MCF 10A (cell line): ENCODE results near the gene PHOX2A. TPM values are rescaled to one million over a fixed set of nuclear protein-coding genes. Genes with fewer than 3 reads are reported as not detected.

Experiments
- BruUV-seq: library from RNA; stranded (reverse); fragments of 400-500 nt; replicated peaks from 2 replicates; lab custom pipeline; 2021; lab: Mats Ljungman, UMichigan
- CTCF ChIA-PET: fragments of 300-600 bp; sonication (Branson Sonifier 250); formaldehyde crosslinking; extraction: SDS; loops from one replicate; lab custom pipeline; 2021; ENCODE audit warnings: antibody characterized with exemption, inconsistent platforms; lab: Yijun Ruan, JAX
- POLR2A ChIA-PET: fragments of 300-600, 350-650 bp; sonication (Branson Sonifier 250); formaldehyde crosslinking; extraction: SDS; loops from one replicate; lab custom pipeline; 2020; ENCODE audit warnings: antibody characterized with exemption, inconsistent platforms; lab: Yijun Ruan, JAX
- DNase-seq: peaks from one replicate; pipeline ENCODE4 v3.0.0-alpha.2; 2018; ENCODE audit not compliant: unreplicated experiment
- H3K27ac Mint-ChIP-seq: one replicate; pipeline ENCODE4 v1.8.0; 2022; ENCODE audit warnings: mild to moderate bottlenecking, low read depth, mixed read lengths; ENCODE audit not compliant: unreplicated experiment
- H3K27me3 Mint-ChIP-seq: one replicate; pipeline ENCODE4 v1.8.0; 2022; ENCODE audit warnings: mixed read lengths; ENCODE audit not compliant: insufficient read depth, unreplicated experiment
- H3K36me3 Mint-ChIP-seq: one replicate; pipeline ENCODE4 v1.8.0; 2022; ENCODE audit warnings: mild to moderate bottlenecking, moderate library complexity, mixed read lengths; ENCODE audit not compliant: insufficient read depth, unreplicated experiment
- H3K4me1 Mint-ChIP-seq: one replicate; pipeline ENCODE4 v1.8.0; 2022; ENCODE audit warnings: mixed read lengths; ENCODE audit not compliant: insufficient read depth, unreplicated experiment
- H3K4me3 Mint-ChIP-seq: one replicate; pipeline ENCODE4 v1.8.0; 2022; ENCODE audit warnings: mild to moderate bottlenecking, moderate library complexity, mixed read lengths; ENCODE audit not compliant: unreplicated experiment
- H3K9me3 Mint-ChIP-seq: one replicate; pipeline ENCODE4 v1.8.0; 2022; ENCODE audit warnings: mixed read lengths; ENCODE audit not compliant: unreplicated experiment
- CTCF ChIP-seq: fragments of 200-600 bp; IDR thresholded peaks from one replicate; pipeline ENCODE4 v1.8.0; 2022; ENCODE audit warnings: antibody characterized with exemption, mild to moderate bottlenecking; ENCODE audit not compliant: unreplicated experiment
- intact Hi-C: fragments of 100-400 bp; cut with micrococcal nuclease; formaldehyde crosslinking; loops from 2 replicates; pipeline ENCODE4 v1.14.1; 2022
- total RNA-seq: library from RNA; stranded (reverse); gene quantifications from 2 replicates; pipeline ENCODE4 v1.2.3, GENCODE V29; 2022

PHOX2A gene
- total RNA-seq, 1 experiment from 2014 or later, result not detected

GRCh38 chr11:72250661-72251464, 6.9 kb upstream of the PHOX2A start:
- Mint-ChIP-seq H3K9me3 (no peaks in the 10 kb centered on the region), H3K27ac (no peak overlapping the region), H3K36me3 (no peaks in the 10 kb centered on the region), H3K4me1 (no peaks in the 10 kb centered on the region), H3K27me3 (peaks cover 20% of the 10 kb centered on the region), H3K4me3 (no peak overlapping the region)
- ChIA-PET CTCF (interaction anchor here (0.6 kb wide), 1 partner anchor 13 kb away, joined by 4 read pairs; no protein-coding TSS in a partner anchor), POLR2A (no interaction called here)
- TF ChIP-seq CTCF, result no peak
- no TSS peak for BruUV-seq
- DNase-seq, result no peak
- intact Hi-C loops, result no loop called here

GRCh38 chr11:72249961-72250360, 6.0 kb upstream of the PHOX2A start:
- ChIA-PET CTCF (no interaction called here), POLR2A (no interaction called here)
- Mint-ChIP-seq H3K4me1 (no peaks in the 10 kb centered on the region), H3K27me3 (peaks cover 11% of the 10 kb centered on the region), H3K27ac (no peak overlapping the region), H3K4me3 (no peak overlapping the region), H3K36me3 (no peaks in the 10 kb centered on the region), H3K9me3 (no peaks in the 10 kb centered on the region)
- BruUV-seq, result no TSS peak
- intact Hi-C loops, result loop anchor here (5.0 kb wide), 1 partner anchor 162 kb away; no protein-coding TSS in a partner anchor
- TF ChIP-seq CTCF, result no peak
- no peak for DNase-seq

DNA sequence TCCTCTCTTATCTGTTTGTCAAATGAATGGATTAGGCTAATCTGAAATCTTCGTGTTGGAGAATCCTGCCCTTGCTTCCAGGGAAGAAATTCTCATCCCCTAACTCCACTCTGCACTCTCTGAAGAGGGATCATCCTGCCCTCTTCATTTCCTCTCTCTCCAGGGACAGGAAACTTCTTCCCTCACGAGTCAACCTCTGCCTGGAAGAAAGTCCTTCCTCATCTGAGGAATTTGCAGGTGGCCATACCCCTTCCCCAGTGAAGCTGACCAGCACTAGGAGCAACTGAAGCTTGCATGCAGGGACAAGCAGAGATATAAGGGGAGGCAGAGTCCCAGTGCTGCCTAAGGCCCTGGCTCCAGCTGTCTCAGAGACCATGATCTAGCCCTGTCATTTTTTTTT, 3.6 kb upstream of the PHOX2A start:
- Mint-ChIP-seq H3K4me3 (no peak overlapping the region), H3K27ac (no peak overlapping the region), H3K27me3 (no peaks in the 10 kb centered on the region), H3K9me3 (no peaks in the 10 kb centered on the region), H3K36me3 (no peaks in the 10 kb centered on the region), H3K4me1 (no peaks in the 10 kb centered on the region)
- ChIA-PET CTCF (interaction anchor here (1.2 kb wide), 1 partner anchor 10 kb away, joined by 3 read pairs; no protein-coding TSS in a partner anchor), POLR2A (interaction anchor here (0.5 kb wide), 1 partner anchor 285 kb away, joined by 3 read pairs; no protein-coding TSS in a partner anchor)
- DNase-seq, result no peak
- no peak for TF ChIP-seq CTCF
- no TSS peak for BruUV-seq
- intact Hi-C loops, result loop anchor here (5.0 kb wide), 1 partner anchor 165 kb away; no protein-coding TSS in a partner anchor

DNA sequence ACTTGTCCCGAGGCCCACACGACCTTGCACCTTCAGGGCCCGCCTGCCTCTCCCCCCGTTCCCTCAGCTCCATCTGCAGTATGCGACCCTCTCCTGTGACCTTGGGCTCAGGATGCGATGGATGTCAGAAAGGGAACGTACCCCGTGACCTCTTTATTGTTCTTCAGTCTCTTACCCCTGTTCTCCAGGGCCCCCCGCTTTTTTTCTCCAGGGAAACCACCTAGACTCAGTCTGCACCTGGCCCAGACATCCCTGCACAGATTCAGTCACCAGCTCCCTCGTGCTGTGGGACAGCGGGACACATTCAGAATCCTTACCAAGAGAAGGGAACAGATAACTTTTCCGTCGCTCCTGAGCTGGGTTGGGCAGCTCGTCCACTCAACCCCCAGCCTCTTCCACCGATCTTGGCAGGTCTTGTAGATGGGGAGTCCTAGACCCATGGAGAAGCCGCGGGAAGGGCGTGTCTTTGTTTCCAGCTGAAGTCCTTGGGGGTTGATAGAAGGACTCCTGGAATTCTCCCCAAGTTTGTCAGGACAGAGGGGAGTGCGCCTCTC, 1.4 kb upstream of the PHOX2A start:
- intact Hi-C loops, result loop anchor here (5.0 kb wide), 1 partner anchor 167 kb away; no protein-coding TSS in a partner anchor
- Mint-ChIP-seq H3K9me3 (no peaks in the 10 kb centered on the region), H3K4me1 (no peaks in the 10 kb centered on the region), H3K36me3 (no peaks in the 10 kb centered on the region), H3K27ac (no peak overlapping the region), H3K4me3 (no peak overlapping the region), H3K27me3 (no peaks in the 10 kb centered on the region)
- BruUV-seq, result no TSS peak
- ChIA-PET POLR2A (interaction anchor here (1.2 kb wide), 1 partner anchor 20 kb away, joined by 3 read pairs; the partner anchor contains the start of gene INPPL1), CTCF (interaction anchor here (0.7 kb wide), 1 partner anchor 202 kb away, joined by 3 read pairs; no protein-coding TSS in a partner anchor)
- no peak for TF ChIP-seq CTCF
- no peak for DNase-seq
